ENCODE results near the gene HEG1. TPM values are rescaled to one million over a fixed set of nuclear protein-coding genes. Genes with fewer than 3 reads are reported as not detected.

Gene HEG1
- total RNA-seq, 2 donors from 2014 or later, result 202 to 210 TPM

GRCh38 chr3:124966521-124967445 is 89.0 kb downstream of the HEG1 start:
- Histone ChIP-seq H3K27ac (no peak overlapping the region), H3K9me3 (no peaks in the 10 kb centered on the region), H3K4me1 (peaks cover 0 to 20% of the 10 kb centered on the region in 2 donors), H3K36me3 (peaks cover 38% of the 10 kb centered on the region), H3K4me3 (no peak overlapping the region), H3K27me3 (no peaks in the 10 kb centered on the region)
- DNase-seq (ENCODE audit: low spot score), result no peak
- no peak for TF ChIP-seq CTCF (IDR thresholded peaks at IDR 0.05)

DNA sequence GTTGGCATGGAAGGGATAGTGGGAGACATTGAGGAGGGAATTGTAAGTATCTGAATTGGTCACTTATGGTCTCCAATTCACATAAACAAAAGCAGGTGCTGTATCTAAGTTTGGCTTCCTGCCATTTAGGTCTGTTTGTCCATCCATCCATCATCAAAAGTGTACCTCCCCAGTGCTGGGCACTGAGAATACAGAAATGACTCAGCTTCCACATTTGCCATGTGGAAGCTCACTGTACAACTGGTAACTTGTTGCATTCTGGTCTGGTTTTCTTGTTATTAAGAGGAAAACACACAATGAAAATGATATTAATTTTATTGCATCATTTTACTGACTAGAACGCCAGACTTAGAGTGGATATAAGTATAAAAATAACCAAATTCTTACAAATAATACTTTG is 90.4 kb downstream of the HEG1 start:
- Histone ChIP-seq H3K27ac (no peak overlapping the region), H3K9me3 (no peaks in the 10 kb centered on the region), H3K36me3 (peaks cover 26% of the 10 kb centered on the region), H3K27me3 (no peaks in the 10 kb centered on the region), H3K4me1 (peaks cover 0 to 20% of the 10 kb centered on the region in 2 donors), H3K4me3 (no peak overlapping the region)
- TF ChIP-seq CTCF (IDR thresholded peaks at IDR 0.05), result no peak
- no peak for DNase-seq (ENCODE audit: low spot score)

GRCh38 chr3:124964387-124964786 is 91.4 kb downstream of the HEG1 start:
- Histone ChIP-seq H3K27ac (peak overlapping the region in 1 of 2 donors; percentile 35), H3K36me3 (peaks cover 15% of the 10 kb centered on the region), H3K4me1 (peaks cover 0 to 20% of the 10 kb centered on the region in 2 donors), H3K9me3 (no peaks in the 10 kb centered on the region), H3K4me3 (no peak overlapping the region), H3K27me3 (no peaks in the 10 kb centered on the region)
- no peak for DNase-seq (ENCODE audit: low spot score)
- TF ChIP-seq CTCF (IDR thresholded peaks at IDR 0.05), result no peak

GRCh38 chr3:124963755-124964154 is 92.0 kb downstream of the HEG1 start:
- Histone ChIP-seq H3K9me3 (no peaks in the 10 kb centered on the region), H3K4me1 (peaks cover 0 to 20% of the 10 kb centered on the region in 2 donors), H3K27me3 (no peaks in the 10 kb centered on the region), H3K27ac (peak overlapping the region in 1 of 2 donors; percentile 35), H3K4me3 (no peak overlapping the region), H3K36me3 (peaks cover 9% of the 10 kb centered on the region)
- DNase-seq (ENCODE audit: low spot score), result no peak
- TF ChIP-seq CTCF (IDR thresholded peaks at IDR 0.05), result no peak

GRCh38 chr3:124962403-124962940 is 93.3 kb downstream of the HEG1 start:
- no peaks in the 10 kb centered on the region for H3K36me3 ChIP-seq
- peaks cover 0 to 20% of the 10 kb centered on the region in 2 donors for H3K4me1 ChIP-seq
- TF ChIP-seq CTCF (IDR thresholded peaks at IDR 0.05), result no peak
- H3K9me3 ChIP-seq, result no peaks in the 10 kb centered on the region
- H3K4me3 ChIP-seq, result no peak overlapping the region
- DNase-seq (ENCODE audit: low spot score), result no peak
- no peak overlapping the region for H3K27ac ChIP-seq
- H3K27me3 ChIP-seq, result no peaks in the 10 kb centered on the region

All from right atrium auricular region (tissue), 2 donors.